GM18508 (cell line): ENCODE results near the gene TEC.
"Not testable (repeated sequence)": the region's sequence is repeated elsewhere in the genome, so short reads cannot be mapped to it uniquely, and the experiment has no call there.

ENCODE experiments used
- ATAC-seq: cut with Tn5 transposase; IDR thresholded peaks from one replicate; pipeline ENCODE4 v1.9.1; 2021; ENCODE audit warnings: moderate number of reproducible peaks; ENCODE audit not compliant: insufficient read depth, unreplicated experiment

Gene TEC

DNA sequence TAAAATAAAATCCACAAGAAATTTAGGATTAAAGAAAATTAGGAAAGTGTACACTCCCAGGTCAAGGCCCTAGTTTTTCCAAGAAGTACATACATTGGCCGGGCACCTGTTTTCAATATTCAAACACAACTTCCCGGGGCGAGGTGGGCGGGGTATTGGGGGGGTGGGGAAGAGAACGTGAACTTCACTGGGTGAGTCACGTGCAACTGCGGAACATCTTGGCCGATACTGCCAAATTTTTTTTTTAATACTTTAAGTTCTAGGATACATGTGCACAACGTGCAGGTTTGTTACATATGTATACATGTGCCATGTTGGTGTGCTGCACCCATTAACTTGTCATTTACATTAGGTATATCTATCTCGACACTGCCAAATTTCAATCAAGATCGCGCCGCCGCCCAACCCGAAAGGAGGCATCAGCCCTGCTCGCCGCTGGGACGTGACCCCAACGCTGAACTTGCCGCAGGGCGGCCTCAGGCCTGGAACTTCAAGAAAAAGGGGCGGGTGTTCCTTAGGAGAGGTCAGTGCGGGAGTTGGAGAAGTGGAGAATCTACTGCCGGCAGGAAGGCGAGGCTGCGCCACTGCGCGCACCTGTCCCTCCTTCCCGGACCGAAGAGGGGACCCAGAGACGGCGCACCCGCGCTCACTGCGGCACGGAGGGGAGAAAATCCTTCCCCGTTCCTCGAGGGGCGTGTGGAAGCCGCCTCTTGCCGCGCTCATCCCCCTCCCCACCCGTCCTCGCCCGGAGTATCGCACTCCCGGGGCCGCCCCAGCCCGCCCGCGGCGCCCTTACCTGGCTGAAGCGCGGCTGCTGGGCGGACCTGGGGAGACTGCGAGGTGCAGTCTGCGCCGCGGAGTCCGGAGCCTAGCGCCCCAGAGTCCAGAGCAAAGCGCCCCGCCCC, at the start of gene TEC:
TEC (minus strand) TSS at position 883 of the 905 bp plus-strand sequence. CDS start 41,224 bp downstream, outside the sequence.
- peak; percentile 19 for ATAC-seq

DNA sequence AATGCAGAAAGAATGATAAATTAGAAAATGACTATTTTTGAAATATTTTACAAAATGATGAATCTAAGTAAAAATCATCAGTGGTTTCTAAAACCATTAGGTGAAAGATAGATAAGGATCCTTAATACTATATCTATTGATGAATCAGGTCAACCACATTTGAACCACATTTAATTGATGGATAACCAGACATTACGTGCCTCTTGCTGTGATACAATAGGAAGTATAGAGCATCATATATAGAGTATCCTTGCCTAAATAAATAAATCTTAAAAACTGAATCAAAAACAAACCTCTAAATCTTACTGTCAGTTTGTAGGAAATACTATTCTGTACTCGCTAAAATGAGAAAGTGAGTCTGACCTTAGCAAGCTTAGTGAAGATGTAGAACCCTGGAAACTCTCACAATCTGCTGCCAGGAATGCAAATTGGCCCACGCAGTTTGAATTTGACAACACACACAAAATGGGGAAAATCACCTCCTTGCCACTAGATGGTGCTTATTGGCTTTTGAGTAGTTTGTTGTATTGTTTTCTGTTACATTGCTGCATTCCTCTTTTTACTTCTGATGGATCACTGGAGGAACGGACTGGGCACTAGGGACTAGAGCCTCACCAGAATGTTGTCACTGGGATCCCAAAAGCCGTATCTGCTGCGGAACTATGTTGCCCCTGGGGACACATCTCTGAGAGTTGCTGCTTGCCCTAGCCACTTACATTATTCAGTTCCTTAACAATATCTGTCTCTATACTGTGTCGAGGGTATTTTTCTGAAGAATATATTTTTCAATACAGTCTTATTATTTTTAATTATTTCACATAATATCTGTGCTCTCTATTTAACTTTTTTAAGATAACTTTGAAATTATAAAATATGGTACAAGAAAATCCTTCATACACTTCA, 46.3 kb upstream of the TEC start:
- ATAC-seq, result peak; percentile 75

DNA sequence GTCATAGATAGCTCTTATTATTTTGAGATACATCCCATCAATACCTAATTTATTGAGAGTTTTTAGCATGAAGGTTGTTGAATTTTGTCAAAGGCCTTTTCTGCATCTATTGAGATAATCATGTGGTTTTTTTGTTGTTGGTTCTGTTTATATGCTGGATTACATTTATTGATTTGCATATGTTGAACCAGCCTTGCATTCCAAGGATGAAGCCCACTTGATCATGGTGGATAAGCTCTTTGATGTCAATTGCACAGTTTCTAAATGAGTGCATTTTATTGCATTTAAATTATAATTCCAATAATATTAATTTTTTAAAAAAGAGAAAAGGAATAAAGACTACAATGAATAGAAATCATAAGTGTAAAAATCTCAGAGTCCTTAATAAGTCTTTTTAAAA, 45.1 kb upstream of the TEC start:
- not testable (repeated sequence) for ATAC-seq

DNA sequence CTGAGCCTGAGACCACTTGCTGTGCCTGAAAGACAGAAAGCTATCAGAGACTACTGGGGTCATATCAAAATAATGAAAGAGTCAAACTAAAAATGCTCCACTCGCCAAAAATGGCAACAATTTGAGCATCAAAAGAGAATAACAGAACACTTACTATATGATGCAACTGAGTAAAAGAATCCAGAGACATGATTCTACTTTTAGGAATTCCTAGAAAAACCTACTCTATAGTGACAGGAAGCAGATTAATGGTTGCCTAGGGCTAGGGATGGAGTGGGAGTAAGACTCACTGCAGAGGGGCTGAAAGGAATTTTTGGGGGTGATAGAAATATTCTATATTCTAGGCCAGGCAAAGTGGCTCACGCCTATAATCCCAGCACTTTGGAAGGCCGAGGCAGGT, 42.3 kb upstream of the TEC start:
- ATAC-seq, result no peak

DNA sequence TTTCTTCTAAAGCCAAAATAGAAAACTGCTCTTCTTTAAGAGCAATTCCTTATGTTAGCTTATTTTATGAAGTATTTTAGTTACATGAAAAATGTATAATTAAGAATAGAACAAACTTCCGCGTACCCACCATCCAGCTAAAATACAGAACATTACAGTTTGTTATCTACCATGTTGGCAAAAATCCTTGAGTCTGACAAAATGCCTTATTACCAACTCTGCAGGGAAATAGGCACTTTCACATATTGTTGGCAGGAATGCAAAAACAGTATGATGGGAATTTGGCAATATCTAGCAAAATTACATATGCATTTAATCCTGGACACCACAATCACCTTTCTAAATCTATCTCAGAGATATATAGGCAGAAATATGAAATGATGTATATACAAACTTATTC, 39.3 kb upstream of the TEC start:
- ATAC-seq, result no peak

DNA sequence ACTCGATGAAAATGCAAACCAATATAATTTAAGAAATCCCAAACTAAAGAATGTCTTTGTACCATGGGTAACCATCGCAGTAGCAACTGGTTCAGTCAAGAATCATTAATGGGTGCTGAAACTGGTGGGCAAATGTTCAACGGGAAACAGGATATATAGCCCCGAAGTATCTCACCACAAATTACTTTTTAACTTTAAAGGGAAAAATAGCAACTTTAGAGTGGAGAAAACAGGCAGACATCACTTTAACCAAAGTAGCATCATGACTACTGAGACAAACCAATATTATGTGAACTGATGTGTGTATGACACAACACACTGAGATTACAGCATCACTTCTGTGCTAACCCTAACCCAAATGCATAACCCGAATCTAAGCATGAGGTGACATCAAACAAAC, 37.9 kb upstream of the TEC start:
- ATAC-seq, result peak; percentile 67

DNA sequence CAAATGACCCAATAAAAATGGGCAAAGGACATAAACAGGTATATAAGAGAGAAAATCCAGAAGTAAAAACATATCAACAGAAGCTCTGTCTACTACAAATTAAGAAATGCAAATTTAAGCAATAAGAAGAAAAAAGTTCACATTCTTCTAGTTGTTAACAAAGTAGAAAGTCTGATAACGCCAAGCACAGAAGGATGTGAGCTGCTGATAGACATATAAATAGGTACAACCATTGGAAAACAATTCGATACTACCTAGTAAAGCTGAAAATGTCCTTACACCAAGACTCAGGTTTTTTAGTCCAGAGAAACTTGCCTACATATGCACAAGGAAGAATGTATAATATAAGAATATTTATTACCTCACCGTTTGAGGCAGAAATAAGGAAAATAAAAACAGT, 35.9 kb upstream of the TEC start:
- no peak for ATAC-seq

DNA sequence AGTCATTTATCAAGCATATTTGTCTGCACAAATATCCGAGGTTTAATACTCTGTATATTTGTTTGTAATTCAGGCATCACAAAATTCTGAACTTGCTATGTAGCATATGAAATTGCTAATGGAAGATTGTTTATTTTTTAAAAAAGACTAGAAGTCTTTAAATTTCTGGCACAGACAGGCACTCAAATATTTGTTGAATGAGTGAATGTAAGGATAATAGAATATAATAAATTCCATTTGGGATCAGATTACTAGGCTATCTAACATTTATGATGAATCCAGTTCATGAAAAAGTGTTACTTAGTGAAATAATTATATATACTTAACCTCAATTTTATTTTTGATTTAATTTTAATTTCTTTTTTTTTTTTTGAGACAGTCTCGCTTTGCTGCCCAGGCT, 30.4 kb upstream of the TEC start:
- ATAC-seq, result no peak

DNA sequence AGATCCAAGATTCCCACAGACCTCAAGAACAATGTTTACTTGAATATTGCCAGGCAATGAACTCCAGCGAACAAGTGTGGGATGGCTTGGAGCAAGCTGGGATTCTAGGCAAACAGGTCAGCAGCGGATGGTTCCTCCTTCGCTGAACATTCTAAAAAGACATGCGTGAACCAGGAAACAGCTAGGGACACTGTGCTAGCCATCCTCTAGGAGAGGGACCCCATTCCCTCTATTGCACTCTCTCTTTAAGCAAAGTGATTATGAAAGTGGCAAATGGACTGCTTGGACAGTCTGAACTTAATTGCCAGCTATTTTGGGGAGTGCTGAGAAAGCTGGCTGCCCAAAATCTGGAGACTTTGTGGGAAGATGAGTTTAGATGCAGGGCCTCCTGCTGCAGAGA, 29.9 kb upstream of the TEC start:
- no peak for ATAC-seq

DNA sequence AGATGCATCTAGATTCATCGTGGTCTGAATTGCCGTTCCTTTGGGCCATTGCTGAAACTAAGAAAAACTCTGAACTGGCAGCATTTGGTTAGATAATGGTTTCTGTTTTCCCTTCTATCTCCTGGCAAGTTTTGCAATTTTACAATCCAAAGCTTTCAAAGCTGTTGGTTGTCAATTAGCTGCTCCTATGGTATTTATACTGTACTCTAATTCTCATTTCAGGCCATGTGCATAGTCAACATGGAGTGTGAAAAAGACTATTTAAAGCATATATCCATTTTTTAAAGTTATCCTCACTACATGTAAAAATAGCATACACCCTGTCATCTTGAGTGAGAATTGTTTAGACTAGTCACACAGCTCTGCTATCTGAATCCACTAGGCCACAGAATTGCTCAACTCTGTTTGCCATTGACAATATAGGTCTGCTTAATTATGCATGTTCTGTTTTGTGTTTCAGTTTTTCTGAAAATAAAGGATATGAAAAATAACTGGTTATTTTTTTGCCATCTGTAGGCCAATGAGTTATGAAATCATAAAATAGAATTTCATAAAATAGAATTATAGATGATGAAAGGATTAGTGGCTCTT, 27.7 kb upstream of the TEC start:
- no peak for ATAC-seq

DNA sequence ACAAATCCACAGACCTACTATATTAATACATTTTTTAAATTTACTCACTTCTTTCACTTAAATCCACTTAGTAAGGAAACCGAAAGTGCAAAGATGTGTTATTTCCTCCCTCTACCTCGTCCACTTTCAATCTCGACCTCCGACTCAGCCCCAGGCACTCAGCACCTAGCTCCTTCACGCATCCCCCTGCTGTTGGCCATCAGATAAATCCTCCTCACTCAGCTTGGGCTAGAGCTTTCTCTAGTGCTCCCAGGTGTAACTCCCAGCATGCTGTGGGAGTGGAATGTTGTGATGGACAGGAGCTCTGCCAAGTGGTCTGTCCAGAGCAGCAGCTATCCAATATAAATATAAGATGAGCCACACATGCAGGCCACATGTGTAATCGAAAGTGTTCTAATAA, 26.7 kb upstream of the TEC start:
- peak; percentile 94 for ATAC-seq

DNA sequence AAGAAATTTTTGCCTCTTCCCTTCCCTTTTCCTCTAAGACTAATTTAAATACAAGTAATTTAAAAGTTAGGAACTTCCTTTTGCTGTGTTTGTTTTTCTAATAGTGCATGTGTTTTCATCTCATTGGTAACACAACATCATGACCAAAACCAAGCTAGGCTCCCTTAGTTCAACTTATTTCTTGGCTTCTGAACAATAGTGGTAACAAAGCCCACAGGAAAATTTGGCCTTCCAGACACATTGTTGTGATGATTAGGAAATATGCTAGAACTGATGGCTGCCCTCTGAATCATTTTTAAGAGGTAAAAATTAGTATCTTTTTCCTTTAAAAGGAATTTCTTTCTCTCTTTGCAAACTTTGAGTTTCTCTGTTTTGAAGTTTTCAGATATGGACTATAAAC, 25.5 kb upstream of the TEC start:
- ATAC-seq, result no peak

DNA sequence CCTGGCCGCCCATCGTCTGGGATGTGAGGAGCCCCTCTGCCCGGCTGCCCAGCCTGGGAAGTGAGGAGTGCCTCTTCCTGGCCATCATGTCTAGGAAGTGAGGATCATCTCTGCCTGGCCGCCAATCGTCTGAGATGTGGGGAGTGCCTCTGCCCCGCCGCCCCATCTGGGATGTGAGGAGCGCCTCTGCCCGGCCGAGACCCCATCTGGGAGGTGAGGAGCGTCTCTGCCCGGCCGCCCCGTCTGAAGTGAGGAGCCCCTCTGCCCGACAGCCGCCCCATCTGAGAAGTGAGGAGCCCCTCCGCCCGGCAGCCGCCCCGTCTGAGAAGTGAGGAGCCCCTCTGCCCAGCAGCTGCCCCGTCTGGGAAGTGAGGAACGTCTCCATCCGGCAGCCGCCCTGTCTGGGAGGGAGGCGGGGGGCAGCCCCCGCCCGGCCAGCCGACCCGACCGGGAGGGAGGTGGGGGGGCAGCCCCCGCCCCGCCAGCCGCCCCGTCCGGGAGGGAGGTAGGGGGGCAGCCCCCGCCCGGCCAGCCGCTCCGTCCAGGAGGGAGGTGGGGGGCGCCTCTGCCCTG, 22.7 kb upstream of the TEC start:
- ATAC-seq, result not testable (repeated sequence)

DNA sequence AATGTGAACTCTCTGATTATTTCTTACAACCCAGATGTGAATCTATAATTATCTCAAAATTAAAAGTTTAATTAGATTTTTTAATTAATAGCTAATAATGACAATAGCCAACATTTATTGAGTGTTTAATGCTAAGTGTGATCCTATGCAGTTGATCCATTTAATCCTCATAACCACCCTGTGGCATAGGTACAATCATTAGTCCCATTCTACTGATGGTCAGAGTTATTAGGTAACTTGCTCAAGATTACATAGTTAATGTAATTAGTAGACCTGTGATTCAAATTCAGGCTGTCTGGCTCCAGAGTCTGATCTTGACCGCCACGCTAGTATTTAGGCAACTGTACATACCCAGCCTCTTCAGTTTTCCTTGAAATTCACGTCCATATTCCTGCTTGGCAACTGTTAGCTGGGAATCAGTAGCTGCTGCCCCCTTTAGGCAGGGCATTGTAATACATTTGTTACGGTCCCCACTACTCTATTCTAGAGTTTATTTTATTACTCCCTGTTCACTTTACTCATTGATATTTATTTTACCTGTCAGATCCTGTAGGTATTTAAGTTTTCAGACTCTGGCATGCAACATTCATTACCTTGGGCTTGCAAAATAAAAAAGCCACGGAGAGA, 20.6 kb upstream of the TEC start:
- ATAC-seq, result no peak

DNA sequence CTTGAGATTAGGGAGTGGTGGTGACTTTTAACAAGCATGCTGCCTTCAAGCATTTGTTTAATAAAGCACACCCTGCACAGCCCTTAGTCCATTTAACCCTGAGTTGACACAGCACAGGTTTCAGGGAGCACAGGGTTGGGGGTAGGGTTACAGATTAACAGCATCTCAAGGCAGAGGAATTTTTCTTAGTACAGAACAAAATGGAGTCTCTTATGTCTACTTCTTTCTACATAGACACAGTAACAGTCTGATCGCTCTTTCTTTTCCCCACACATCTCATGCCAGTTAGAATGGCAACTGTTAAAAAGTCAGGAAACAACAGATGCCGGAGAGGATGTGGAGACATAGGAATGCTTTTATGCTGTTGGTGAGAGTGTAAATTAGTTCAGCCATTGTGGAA, 16.4 kb upstream of the TEC start:
- ATAC-seq, result not testable (repeated sequence)

DNA sequence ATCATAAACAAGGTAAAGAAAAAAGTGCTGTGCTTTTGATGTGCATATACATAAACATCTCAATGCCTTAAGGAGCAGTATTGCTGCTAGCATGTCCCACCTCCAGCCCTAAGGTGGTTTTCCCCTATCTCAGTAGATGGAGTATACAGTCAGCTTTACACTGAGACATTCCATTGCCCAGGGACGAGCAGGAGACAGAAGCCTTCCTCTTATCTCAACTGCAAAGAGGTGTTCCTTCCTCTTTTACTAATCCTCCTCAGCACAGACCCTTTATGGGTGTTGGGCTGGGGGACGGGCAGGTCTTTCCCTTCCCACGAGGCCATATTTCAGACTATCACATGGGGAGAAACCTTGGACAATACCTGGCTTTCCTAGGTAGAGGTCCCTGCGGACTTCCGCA, 16.0 kb upstream of the TEC start:
- not testable (repeated sequence) for ATAC-seq

DNA sequence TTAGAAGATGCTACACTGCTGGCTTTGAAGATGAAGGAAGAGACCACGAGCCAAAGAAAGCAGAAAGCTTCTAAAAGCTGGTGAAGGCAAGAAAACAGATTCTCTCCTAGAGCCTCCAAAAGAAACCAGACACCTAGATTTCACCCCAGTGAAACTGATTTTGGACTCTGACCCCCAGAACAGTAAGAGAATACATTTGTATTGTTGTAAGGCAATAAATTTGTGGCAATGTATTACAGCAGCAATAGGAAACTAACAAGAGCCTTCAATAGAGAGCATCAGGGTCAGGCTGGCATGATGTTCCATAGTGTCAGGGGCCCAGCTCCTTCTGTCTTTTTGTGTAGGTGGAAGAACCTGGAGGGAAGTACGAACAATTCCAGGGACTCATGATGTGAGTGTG, 6.0 kb upstream of the TEC start:
- ATAC-seq, result no peak

DNA sequence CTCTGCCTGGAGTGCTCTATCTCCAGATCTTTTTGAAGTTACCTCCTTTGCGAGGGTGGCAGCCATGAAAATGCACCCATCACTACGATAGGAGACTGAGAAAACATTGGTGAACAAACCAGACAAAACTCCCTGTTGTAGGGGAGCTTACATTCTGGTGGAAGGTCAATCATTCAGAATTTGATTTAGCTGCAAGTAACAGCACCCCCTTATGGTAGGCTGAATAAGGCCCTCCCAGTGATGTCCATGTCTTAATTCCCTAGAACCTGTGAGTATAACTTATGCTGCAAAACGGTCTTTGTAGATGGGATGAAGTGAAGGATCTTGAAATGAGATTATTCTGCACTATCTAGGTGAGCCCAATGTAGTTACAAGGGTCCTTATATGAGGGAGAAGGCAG, 5.6 kb upstream of the TEC start:
- no peak for ATAC-seq

DNA sequence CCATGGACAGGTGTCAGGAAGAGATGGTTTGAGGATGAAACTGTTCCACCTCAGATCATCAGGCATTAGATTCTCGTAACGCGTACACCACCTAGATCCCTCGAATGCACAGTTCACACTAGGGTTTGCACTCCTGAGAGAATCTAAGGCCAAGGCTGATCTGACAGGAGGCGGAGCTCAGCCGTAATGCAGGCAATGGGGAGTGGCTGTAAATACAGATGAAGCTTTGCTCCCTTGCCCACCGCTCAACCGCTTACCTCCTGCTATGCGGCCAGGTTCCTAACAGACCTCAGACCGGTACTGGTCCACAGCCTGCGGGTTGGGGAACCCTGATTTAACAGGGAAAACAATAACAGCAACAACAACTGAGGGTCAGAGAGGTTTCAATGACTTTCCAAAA, 2.0 kb upstream of the TEC start:
- ATAC-seq, result no peak

DNA sequence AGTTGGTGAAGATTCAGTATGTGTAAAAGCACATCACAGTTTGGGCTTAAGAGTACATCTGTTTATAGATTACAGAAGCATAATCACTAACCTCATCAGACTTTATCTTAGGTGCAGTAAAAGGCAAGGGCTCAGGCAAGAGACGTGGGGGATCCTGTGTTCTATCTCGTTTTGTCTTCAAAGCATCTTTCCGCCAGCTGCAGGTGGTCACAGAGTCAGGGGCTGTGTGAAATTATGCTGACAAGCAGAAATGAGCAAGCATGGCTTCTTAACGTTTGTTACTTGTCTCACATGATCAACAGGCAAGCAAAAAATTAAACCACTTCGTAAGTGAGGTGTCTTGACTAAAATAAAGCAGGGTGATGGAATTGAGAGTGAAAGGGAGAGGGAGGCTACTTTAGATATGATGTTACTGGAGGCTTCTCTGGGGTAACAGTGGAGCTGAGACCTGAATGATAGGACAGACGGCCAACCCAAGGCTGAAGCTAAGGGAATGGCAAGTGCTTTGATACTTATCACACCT, 1.4 kb upstream of the TEC start:
- peak; percentile 27 for ATAC-seq
